ENCODE data around the gene CHTF18.

The CHTF18 gene

DNA sequence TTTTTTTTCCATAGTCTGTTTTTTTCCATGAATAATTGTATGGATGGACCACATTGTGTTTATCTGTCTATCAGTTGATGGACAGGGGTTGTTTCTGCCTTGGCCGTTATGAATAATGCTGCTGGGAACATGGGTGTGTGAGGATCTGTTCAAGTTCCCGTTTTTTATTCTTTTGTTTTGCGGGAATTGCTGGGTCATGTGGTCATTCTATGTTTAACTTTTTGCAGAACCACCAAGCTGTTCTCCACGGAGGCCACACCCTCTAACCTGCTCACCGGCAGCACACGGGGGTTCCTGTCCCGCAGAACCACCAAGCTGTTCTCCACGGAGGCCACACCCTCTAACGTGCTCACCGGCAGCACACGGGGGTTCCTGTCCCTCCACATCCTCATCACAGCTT is 33.8 kb upstream of the CHTF18 start:
- TF ChIP-seq CTCF (IDR thresholded peaks at IDR 0.05) = no peak

GRCh38 chr16:756428-756827 is 32.0 kb upstream of the CHTF18 start:
- no peak for TF ChIP-seq CTCF (IDR thresholded peaks at IDR 0.05)

DNA sequence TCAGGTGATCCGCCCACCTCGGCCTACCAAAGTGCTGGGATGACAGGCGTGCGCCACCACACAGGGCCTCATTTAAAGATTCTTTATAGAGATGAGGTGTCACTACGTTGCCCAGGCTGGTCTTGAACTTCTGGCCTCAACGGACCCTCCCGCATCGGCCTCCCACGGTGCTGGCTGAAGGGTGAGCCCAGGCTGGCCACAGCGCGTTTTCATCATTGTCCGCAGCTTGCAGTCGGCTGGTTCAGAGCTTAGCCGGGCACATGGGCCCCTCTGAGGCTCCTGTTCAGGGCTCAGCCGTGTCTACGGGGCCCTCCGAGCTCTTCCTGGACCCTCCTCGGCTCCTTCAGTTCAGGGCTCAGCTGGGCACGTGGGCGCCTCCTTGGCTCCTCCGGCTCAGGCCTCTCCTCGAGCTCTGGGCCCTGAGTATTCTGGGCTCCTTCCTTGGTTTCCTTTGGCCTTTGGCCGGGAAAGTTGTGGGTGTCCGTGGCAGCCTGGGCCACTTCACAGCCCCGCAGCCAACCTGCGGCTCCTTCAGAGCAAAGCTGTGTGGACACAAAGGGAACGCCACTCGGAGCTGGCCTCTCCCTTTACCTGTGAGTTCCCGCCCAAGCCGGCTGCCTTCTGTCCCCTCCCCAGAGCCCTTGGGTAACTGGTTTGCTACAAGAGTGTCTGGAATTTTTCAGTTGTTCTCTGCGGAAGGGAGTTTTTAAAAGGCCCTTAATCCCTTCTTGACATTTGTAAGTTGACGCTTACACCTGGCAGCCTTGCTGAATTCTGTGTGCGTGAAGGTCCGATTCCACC is 29.1 kb upstream of the CHTF18 start:
- no peak for TF ChIP-seq CTCF (IDR thresholded peaks at IDR 0.05)

GRCh38 chr16:760065-760464 is 28.4 kb upstream of the CHTF18 start:
- TF ChIP-seq CTCF (IDR thresholded peaks at IDR 0.05) = no peak

- no peak for TF ChIP-seq CTCF (IDR thresholded peaks at IDR 0.05)
Observed at GRCh38 chr16:760545-761343, 27.7 kb upstream of the CHTF18 start, which contains the start of gene MSLN. Gene MSLN (plus strand): TSS chr16:760734. CDS start chr16:762681, 1,947 bp downstream.

DNA sequence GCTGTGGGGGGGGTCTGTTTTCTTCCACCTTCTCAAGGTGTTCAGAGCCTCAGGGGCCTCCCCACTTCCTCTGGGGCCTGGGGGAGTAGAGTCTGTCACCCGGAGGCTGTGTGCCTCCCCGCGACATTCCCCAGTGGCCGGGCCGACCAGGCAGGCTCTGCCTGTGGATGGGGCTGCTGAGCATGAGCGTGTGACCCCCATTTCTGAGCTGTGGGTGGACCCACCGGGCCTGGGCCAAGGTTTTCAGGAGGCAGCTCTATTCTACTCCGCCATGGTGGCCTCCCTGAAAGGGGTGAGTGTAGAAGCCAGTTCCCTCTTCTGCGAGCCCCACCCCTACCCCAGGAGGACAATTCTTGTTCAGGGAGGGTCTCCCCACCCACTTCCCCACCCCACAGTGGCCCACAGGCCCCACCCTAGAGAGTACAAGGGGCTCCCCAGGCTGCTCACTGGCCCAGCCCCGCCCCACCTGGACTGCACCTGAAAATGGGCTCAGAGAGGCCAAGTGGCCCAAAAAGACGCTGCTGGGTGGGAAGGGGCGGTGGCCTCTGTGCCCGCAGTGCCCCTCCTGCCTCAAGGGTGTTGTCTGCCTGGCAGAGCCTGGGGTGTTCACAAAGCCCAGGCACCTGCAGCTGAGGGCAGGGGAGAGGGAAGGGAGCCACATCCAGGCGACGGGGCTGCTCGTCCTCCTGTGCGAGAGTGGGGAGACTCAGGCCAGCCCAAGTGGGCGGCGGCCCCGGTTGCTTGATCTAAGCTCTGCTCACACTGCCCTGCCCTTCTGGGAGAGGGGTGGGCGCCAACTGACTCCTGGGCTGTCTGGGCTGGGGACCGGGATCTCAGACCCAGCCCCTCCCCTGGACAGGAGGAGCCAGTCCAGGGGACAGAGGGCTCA is 26.6 kb upstream of the CHTF18 start:
- TF ChIP-seq CTCF (IDR thresholded peaks at IDR 0.05) = no peak

- no peak for TF ChIP-seq CTCF (IDR thresholded peaks at IDR 0.05)
Observed at GRCh38 chr16:762595-763268, 25.7 kb upstream of the CHTF18 start.

Data from LNCAP (cell line).